GM21576 (cell line): ENCODE measurements around the gene PLCD4.

ENCODE experiments used
- ATAC-seq: cut with Tn5 transposase; IDR thresholded peaks from one replicate; pipeline ENCODE4 v1.9.1; 2021; ENCODE audit warnings: mild to moderate bottlenecking, moderate library complexity; ENCODE audit not compliant: unreplicated experiment

PLCD4 gene

GRCh38 chr2:218607436-218608115, at the start of gene PLCD4:
TSS of gene PLCD4 (plus strand) at chr2:218607899. CDS start at chr2:218615740, 7,841 bp downstream.
- no peak for ATAC-seq

- no peak for ATAC-seq
Observed at GRCh38 chr2:218557941-218558340, 49.8 kb upstream of the PLCD4 start.

GRCh38 chr2:218558986-218559385, 48.7 kb upstream of the PLCD4 start:
- ATAC-seq = no peak

- no peak for ATAC-seq
Observed at GRCh38 chr2:218564056-218564455, 43.6 kb upstream of the PLCD4 start.

GRCh38 chr2:218566296-218566695, 41.4 kb upstream of the PLCD4 start:
- ATAC-seq = no peak

- peak; percentile 25 for ATAC-seq
Observed at GRCh38 chr2:218567797-218568189, 39.9 kb upstream of the PLCD4 start.

- peak; percentile 71 for ATAC-seq
Observed at GRCh38 chr2:218568190-218569037, 39.3 kb upstream of the PLCD4 start, which contains the start of the genes CNOT9 and USP37. TSS of gene CNOT9 (plus strand) at chr2:218568839. CDS start at chr2:218568955, 116 bp downstream. TSS of gene USP37 (minus strand) at chr2:218568351. CDS start at chr2:218558653, 9,698 bp downstream.

- ATAC-seq = peak; percentile 20
Observed at GRCh38 chr2:218569038-218569431, 38.7 kb upstream of the PLCD4 start.

GRCh38 chr2:218569661-218570500, 37.8 kb upstream of the PLCD4 start:
- ATAC-seq = no peak

- no peak for ATAC-seq
Observed at GRCh38 chr2:218570850-218571249, 36.8 kb upstream of the PLCD4 start.

GRCh38 chr2:218576854-218577253, 30.8 kb upstream of the PLCD4 start:
- no peak for ATAC-seq

- no peak for ATAC-seq
Observed at GRCh38 chr2:218577482-218578220, 30.0 kb upstream of the PLCD4 start.

GRCh38 chr2:218578272-218578877, 29.3 kb upstream of the PLCD4 start:
- ATAC-seq = no peak

- no peak for ATAC-seq
Observed at GRCh38 chr2:218582076-218582475, 25.6 kb upstream of the PLCD4 start.

- no peak for ATAC-seq
Observed at GRCh38 chr2:218583983-218584850, 23.5 kb upstream of the PLCD4 start.

GRCh38 chr2:218585541-218585940, 22.2 kb upstream of the PLCD4 start:
- no peak for ATAC-seq

- no peak for ATAC-seq
Observed at GRCh38 chr2:218605432-218605831, 2.3 kb upstream of the PLCD4 start.

- ATAC-seq = no peak
Observed at GRCh38 chr2:218615868-218616315, 8.2 kb downstream of the PLCD4 start.
